Fibroblast of mammary gland (primary cell): Measurements from ENCODE around the gene SOD1.

Experiments
- DNase-seq: peaks from one replicate; pipeline ENCODE4 v3.0.0-alpha.2; 2010; ENCODE audit warnings: low read depth
- H3K4me3 ChIP-seq: 2 replicates; pipeline ENCODE4 v1.5.1; 2011; ENCODE audit warnings: low read depth, mild to moderate bottlenecking, low read length, moderate library complexity; ENCODE audit not compliant: control insufficient read depth
- TF ChIP-seq, protein P1 (sequence below): conservative IDR thresholded peaks from 2 replicates; pipeline ENCODE4 v1.5.1; 2011; ENCODE audit warnings: low read depth, low read length, inconsistent platforms; ENCODE audit not compliant: control insufficient read depth, insufficient read depth

SOD1 gene

GRCh38 chr21:31659536-31660258, at the start of gene SOD1:
Gene SOD1 (plus strand): TSS chr21:31659693. CDS start chr21:31659770, 77 bp downstream.
- peak; percentile 87 for DNase-seq
- TF ChIP-seq, protein P1, sequence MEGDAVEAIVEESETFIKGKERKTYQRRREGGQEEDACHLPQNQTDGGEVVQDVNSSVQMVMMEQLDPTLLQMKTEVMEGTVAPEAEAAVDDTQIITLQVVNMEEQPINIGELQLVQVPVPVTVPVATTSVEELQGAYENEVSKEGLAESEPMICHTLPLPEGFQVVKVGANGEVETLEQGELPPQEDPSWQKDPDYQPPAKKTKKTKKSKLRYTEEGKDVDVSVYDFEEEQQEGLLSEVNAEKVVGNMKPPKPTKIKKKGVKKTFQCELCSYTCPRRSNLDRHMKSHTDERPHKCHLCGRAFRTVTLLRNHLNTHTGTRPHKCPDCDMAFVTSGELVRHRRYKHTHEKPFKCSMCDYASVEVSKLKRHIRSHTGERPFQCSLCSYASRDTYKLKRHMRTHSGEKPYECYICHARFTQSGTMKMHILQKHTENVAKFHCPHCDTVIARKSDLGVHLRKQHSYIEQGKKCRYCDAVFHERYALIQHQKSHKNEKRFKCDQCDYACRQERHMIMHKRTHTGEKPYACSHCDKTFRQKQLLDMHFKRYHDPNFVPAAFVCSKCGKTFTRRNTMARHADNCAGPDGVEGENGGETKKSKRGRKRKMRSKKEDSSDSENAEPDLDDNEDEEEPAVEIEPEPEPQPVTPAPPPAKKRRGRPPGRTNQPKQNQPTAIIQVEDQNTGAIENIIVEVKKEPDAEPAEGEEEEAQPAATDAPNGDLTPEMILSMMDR: no peak
- peak within 1 kb of the TSS; percentile 86 for H3K4me3 ChIP-seq

DNA sequence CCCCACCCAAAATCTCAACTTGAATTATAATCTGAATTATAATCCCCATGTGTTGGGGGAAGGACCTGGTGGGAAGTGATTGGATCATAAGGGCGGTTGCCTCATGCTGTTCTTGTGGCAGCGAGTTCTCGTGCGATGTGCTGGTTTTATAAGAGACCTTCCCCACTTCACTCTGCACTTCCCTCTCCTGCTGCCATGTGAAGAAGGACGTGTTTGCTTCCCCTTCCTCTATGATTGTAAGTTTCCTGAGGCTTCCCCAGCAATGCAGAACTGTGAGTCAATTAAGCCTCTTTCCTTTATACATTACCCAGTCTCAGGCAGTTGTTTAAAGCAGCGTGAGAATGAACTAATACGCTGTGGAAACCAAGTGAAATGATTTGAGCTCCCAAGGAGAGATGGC, 48.0 kb upstream of the SOD1 start:
- no peak overlapping the region for H3K4me3 ChIP-seq
- DNase-seq: no peak
- TF ChIP-seq, protein P1: no peak

DNA sequence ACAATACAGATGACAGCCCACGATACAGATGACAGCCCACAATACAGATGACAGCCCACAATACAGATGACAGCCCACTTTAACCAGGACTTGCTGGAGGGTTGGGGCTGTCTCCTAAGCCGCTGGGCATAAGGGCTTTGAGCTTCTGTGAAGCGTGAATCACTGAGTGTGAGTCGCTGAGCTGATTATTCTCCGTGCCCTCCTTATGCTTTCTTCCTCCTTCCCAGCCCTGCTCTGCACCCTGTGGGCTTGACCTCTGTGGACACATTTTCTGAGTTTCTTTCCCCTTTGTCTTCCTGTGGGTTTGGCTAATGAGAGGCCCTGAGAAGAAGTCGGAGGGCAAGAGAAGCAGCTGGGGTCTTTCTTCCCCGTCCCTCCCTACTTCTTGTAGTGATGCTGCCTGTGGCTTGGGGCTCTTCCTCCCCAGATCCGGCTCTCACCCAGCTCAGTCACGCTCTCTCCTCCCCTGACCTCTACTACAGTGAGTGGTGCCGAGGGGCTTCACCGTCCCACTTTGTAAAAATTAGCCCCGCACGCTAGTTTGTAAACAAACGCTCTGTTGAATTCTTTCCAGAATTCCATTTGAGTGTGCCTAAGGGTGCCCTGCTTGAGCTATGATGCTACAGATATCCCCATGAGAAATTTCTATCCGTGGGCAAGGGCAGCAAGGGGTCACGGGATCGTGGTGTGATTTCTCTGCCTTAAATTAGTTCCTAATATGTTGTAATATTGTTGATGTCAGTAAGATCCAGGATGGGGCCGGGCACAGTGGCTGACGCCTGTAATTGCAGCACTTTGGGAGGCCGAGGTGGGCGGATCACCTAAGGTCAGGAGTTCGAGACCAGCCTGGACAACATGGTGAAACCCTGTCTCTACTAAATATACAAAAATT, 46.4 kb upstream of the SOD1 start:
- peak; percentile 29 for DNase-seq
- TF ChIP-seq, protein P1: no peak
- no peak overlapping the region for H3K4me3 ChIP-seq

- DNase-seq: no peak
- TF ChIP-seq, protein P1: no peak
- H3K4me3 ChIP-seq: no peak overlapping the region
Observed at GRCh38 chr21:31614705-31615104, 44.8 kb upstream of the SOD1 start.

- H3K4me3 ChIP-seq: no peak overlapping the region
- no peak for DNase-seq
- TF ChIP-seq, protein P1: no peak
Observed at GRCh38 chr21:31616216-31616615, 43.3 kb upstream of the SOD1 start.

DNA sequence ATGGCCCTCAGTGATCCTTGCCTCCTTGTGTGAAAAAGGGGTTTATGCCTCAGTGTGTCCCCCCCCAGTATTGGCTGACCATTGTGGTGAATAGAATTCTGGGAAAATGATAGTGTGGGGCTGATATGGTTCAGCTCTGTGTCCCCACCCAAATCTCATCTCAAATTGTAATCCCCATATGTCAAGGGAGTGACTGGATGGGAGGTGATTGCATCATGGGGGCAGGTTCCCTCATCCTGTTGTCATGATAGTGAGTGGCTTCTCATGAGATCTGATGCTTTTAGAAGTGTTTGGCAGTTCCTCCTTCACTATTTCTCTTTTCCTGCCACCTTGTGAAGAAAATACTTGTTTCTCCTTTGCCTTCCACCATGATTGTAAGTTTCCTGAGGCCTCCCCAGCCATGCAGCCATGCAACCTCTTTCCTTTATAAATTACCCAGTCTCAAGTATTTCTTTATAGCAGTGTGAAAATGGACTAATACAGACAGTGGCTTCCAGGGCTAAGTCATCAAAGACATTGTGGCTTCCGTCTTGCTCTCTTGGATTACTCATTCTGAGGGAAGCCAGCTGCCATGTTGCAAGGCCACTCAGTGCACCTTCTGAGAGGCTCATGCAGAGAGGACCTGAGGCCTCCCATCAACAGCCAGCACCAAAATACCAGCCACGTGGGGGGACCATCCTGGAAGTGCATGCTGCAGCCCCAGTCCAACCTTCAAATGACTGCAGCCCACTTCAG, 40.6 kb upstream of the SOD1 start:
- H3K4me3 ChIP-seq: no peak overlapping the region
- DNase-seq: no peak
- TF ChIP-seq, protein P1: no peak
